Measurements from ENCODE around the gene STIP1. TPM values are rescaled to one million over a fixed set of nuclear protein-coding genes. Genes with fewer than 3 reads are reported as not detected.

Gene STIP1
- total and polyA plus RNA-seq, 10 of the 15 experiments (the other 5 are each of a cell fraction or from before 2014, with no cell fraction given) = 25.2 to 291 (median 191) TPM

- H3K27me3 ChIP-seq (replicated peaks in 1 of 2; ENCODE audit: control insufficient read depth in 2 of 2, insufficient read depth in 2 of 2, low read length in 1 of 2) = no peaks in the 10 kb centered on the region
- H3K4me3 ChIP-seq = peak overlapping the region; percentile 91
- ATAC-seq (no peak), FAIRE-seq (no peak), DNase-seq (ENCODE audit: low read depth, low spot score) (no peak)
- SMC1A ChIA-PET (ENCODE audit: uncharacterized antibody, unreplicated experiment) = interaction anchor here (1.8 to 2.0 kb wide), 2 partner anchors 38 to 41 kb away, joined by 5 to 7 read pairs; partner anchors contain the start of gene FERMT3
- H2AFZ ChIP-seq (ENCODE audit: control insufficient read depth, low read depth, low read length) = no peak overlapping the region
- H3K4me1 ChIP-seq (ENCODE audit: control insufficient read depth, insufficient read depth, low read length) = peaks cover 16% of the 10 kb centered on the region
- RAD21 ChIA-PET (ENCODE audit: unreplicated experiment) = interaction anchor here (0.6 to 8.6 kb wide), 5 partner anchors 11 to 110 kb away, joined by 3 to 104 read pairs (median 4); partner anchors contain the start of genes FERMT3, MACROD1 and VEGFB
- no peak for TF ChIP-seq STAT3 (IDR thresholded peaks at IDR 0.05; ENCODE audit: low read depth, low read length)
- no peak for TF ChIP-seq TCF7 (IDR thresholded peaks at IDR 0.05; ENCODE audit: borderline replicate concordance)
- no peak for TF ChIP-seq BRCA1 (IDR thresholded peaks at IDR 0.05; ENCODE audit: low read depth, low read length)
- no peak for TF ChIP-seq MYC (IDR thresholded peaks at IDR 0.05; ENCODE audit: insufficient read depth, insufficient read length, insufficient replicate concordance, low read length, severe bottlenecking)
- in situ Hi-C loops (cut with MboI) = loop anchor here (25.0 kb wide), 1 partner anchor 1617 kb away; the partner anchor contains the start of genes CFL1, EFEMP2 and MUS81
- BruUV-seq (replicated peaks) = no TSS peak
- peaks cover 38% of the 10 kb centered on the region for H3K79me2 ChIP-seq (ENCODE audit: control insufficient read depth, insufficient read depth, low read length)
- peaks cover 0 to 10% of the 10 kb centered on the region in 2 experiments; a peak in 2 of 4 replicates for H3K36me3 ChIP-seq (ENCODE audit: control insufficient read depth in 2 of 2, insufficient read depth in 2 of 2, low read length in 1 of 2)
- H3K9ac ChIP-seq (ENCODE audit: control insufficient read depth, insufficient read depth, low read length) = peak overlapping the region; percentile 92
- POLR2A ChIA-PET = interaction anchor here (1.3 to 7.4 kb wide), 10 partner anchors 12 to 61 kb away, joined by 3 to 82 read pairs (median 6); partner anchors contain the start of genes BAD, DNAJC4, ESRRA and FERMT3
- H3K27ac ChIP-seq (ENCODE audit: control insufficient read depth, insufficient read depth) = peak overlapping the region; percentile 90
- 6% methylated on average over 6 of the region's 6 CpGs for WGBS (ENCODE audit: insufficient coverage, insufficient replicate concordance, low lambda C conversion rate, missing lambda C conversion rate)
- peak overlapping the region; percentile 80 for H3K4me2 ChIP-seq (ENCODE audit: control insufficient read depth, insufficient read depth)
- CTCF ChIA-PET = interaction anchor here (1.0 to 6.2 kb wide), 6 partner anchors 24 to 60 kb away, joined by 3 to 66 read pairs (median 10); partner anchors contain the start of genes CATSPERZ and FERMT3
- no peaks in the 10 kb centered on the region for H3K9me3 ChIP-seq (replicated peaks; ENCODE audit: control insufficient read depth, insufficient read depth, low read length)
- no peaks in the 10 kb centered on the region for H4K20me1 ChIP-seq (ENCODE audit: control insufficient read depth, insufficient read depth)
- intact Hi-C loops (cut with micrococcal nuclease; ENCODE audit: unreplicated experiment) = no loop called here
Measured at GRCh38 chr11:64244966-64245365, 59.0 kb downstream of the STIP1 start.

- CTCF ChIA-PET = interaction anchor here (1.0 to 6.2 kb wide), 7 partner anchors 24 to 60 kb away, joined by 3 to 66 read pairs (median 7); partner anchors contain the start of genes CATSPERZ and FERMT3
- in situ Hi-C loops (cut with MboI) (loop anchor here (25.0 kb wide), 1 partner anchor 1617 kb away; the partner anchor contains the start of genes CFL1, EFEMP2 and MUS81), intact Hi-C loops (cut with micrococcal nuclease; ENCODE audit: unreplicated experiment) (no loop called here)
- peak; percentile 35; the same call in 1 of the 2 replicates for TF ChIP-seq IKZF1 (conservative IDR thresholded peaks at IDR 0.05)
- no peak for TF ChIP-seq IRF4 (IDR thresholded peaks at IDR 0.05; ENCODE audit: low read depth, low read length)
- no peak for TF ChIP-seq TARDBP (IDR thresholded peaks at IDR 0.05; ENCODE audit: borderline replicate concordance)
- no peak for TF ChIP-seq SMC3 (IDR thresholded peaks at IDR 0.05; ENCODE audit: borderline replicate concordance, low read length)
- TF ChIP-seq IKZF2 (IDR thresholded peaks at IDR 0.05) = 0 out of 4 replicates have a peak, but pooled peaks of 1 of the 2 experiments have one; percentile 8
- TF ChIP-seq DPF2 (IDR thresholded peaks at IDR 0.05) = 0 out of 2 replicates have a peak, but pooled peaks have one; percentile 10
- 0 out of 2 replicates have a peak, but pooled peaks have one; percentile 13 for TF ChIP-seq NR2F1 (conservative IDR thresholded peaks at IDR 0.05)
- TF ChIP-seq, protein P1, sequence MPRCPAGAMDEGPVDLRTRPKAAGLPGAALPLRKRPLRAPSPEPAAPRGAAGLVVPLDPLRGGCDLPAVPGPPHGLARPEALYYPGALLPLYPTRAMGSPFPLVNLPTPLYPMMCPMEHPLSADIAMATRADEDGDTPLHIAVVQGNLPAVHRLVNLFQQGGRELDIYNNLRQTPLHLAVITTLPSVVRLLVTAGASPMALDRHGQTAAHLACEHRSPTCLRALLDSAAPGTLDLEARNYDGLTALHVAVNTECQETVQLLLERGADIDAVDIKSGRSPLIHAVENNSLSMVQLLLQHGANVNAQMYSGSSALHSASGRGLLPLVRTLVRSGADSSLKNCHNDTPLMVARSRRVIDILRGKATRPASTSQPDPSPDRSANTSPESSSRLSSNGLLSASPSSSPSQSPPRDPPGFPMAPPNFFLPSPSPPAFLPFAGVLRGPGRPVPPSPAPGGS (IDR thresholded peaks at IDR 0.05; ENCODE audit: borderline replicate concordance, insufficient read depth, low read depth, low read length, poor library complexity, severe bottlenecking) = peak; percentile 10
- TF ChIP-seq TCF12 (IDR thresholded peaks at IDR 0.05; ENCODE audit: low read depth, low read length) = 0 out of 2 replicates have a peak, but pooled peaks have one; percentile 35
- 0 out of 2 replicates have a peak, but pooled peaks have one; percentile 8 for TF ChIP-seq BCL11A (IDR thresholded peaks at IDR 0.05; ENCODE audit: low read depth, low read length)
- peak; percentile 41; the same call in 1 of the 2 replicates for TF ChIP-seq SPI1 (IDR thresholded peaks at IDR 0.05; ENCODE audit: borderline replicate concordance, insufficient read depth, low read depth, low read length)
Measured at GRCh38 chr11:64245401-64245796, 59.4 kb downstream of the STIP1 start.

More at GRCh38 chr11:64245401-64245796, 59.4 kb downstream of the STIP1 start:
- Histone ChIP-seq H3K4me3 (peak overlapping the region; percentile 91), H3K9ac (ENCODE audit: control insufficient read depth, insufficient read depth, low read length) (peak overlapping the region; percentile 92), H4K20me1 (ENCODE audit: control insufficient read depth, insufficient read depth) (no peaks in the 10 kb centered on the region), H2AFZ (ENCODE audit: control insufficient read depth, low read depth, low read length) (no peak overlapping the region), H3K4me1 (ENCODE audit: control insufficient read depth, insufficient read depth, low read length) (peaks cover 12% of the 10 kb centered on the region), H3K79me2 (ENCODE audit: control insufficient read depth, insufficient read depth, low read length) (peaks cover 38% of the 10 kb centered on the region), H3K27me3 (replicated peaks in 1 of 2; ENCODE audit: control insufficient read depth in 2 of 2, insufficient read depth in 2 of 2, low read length in 1 of 2) (no peaks in the 10 kb centered on the region), H3K27ac (ENCODE audit: control insufficient read depth, insufficient read depth) (peak overlapping the region; percentile 90), H3K4me2 (ENCODE audit: control insufficient read depth, insufficient read depth) (peak overlapping the region; percentile 80), H3K9me3 (replicated peaks; ENCODE audit: control insufficient read depth, insufficient read depth, low read length) (no peaks in the 10 kb centered on the region), H3K36me3 (ENCODE audit: control insufficient read depth in 2 of 2, insufficient read depth in 2 of 2, low read length in 1 of 2) (peaks cover 0 to 10% of the 10 kb centered on the region in 2 experiments; a peak in 2 of 4 replicates)
- DNase-seq (ENCODE audit: low read depth, low spot score) = no peak
- BruUV-seq (replicated peaks) = no TSS peak
- no peak for ATAC-seq
- SMC1A ChIA-PET (ENCODE audit: uncharacterized antibody, unreplicated experiment) = interaction anchor here (1.1 to 2.0 kb wide), 3 partner anchors 12 to 41 kb away, joined by 4 to 7 read pairs (median 5); partner anchors contain the start of gene FERMT3
- FAIRE-seq = peak; percentile 74
- RAD21 ChIA-PET (ENCODE audit: unreplicated experiment) = interaction anchor here (0.6 to 8.6 kb wide), 6 partner anchors 8 to 110 kb away, joined by 3 to 104 read pairs (median 4); partner anchors contain the start of genes FERMT3, MACROD1 and VEGFB
- POLR2A ChIA-PET = interaction anchor here (0.6 to 7.4 kb wide), 11 partner anchors 11 to 60 kb away, joined by 3 to 82 read pairs (median 6); partner anchors contain the start of genes BAD, DNAJC4, ESRRA and FERMT3
- 3% methylated on average over 4 of the region's 6 CpGs for WGBS (ENCODE audit: insufficient coverage, insufficient replicate concordance, low lambda C conversion rate, missing lambda C conversion rate)

Data from GM12878 (cell line).